K562 (cell line): Measurements from ENCODE around the gene EHD2.

ENCODE experiments used
- CCAR2 ChIP-seq: fragments of 200-400 bp; formaldehyde crosslinking; IDR thresholded peaks from 2 replicates; pipeline ENCODE4 v1.6.1; 2017; ENCODE audit warnings: mild to moderate bottlenecking, low read depth, low read length
- SMC3 ChIP-seq: conservative IDR thresholded peaks from 2 replicates; pipeline ENCODE4 v1.6.1; 2011; ENCODE audit warnings: low read depth, low read length, improper control_type of control experiment; ENCODE audit not compliant: insufficient read depth
- SPI1 ChIP-seq: IDR thresholded peaks from 2 replicates; pipeline ENCODE4 v1.6.1; 2011; ENCODE audit warnings: low read depth, low read length, control low read depth, borderline replicate concordance
- TCF7 ChIP-seq: sonication (generic); IDR thresholded peaks from 2 replicates; pipeline ENCODE4 v1.6.1; 2016; ENCODE audit warnings: antibody characterized with exemption, borderline replicate concordance
- WHSC1 ChIP-seq: IDR thresholded peaks from one replicate; pipeline ENCODE4 v1.6.1; 2012; ENCODE audit warnings: low read length, control low read depth, inconsistent platforms
- ZBTB17 ChIP-seq: fragments of 450-650 bp; formaldehyde crosslinking; IDR thresholded peaks from 2 replicates; pipeline ENCODE4 v1.4.0; 2020; ENCODE audit warnings: mild to moderate bottlenecking

GRCh38 chr19:47725759-47726401, 12.7 kb downstream of the EHD2 start:
- TF ChIP-seq CCAR2 (no peak), SPI1 (no peak), TCF7 (no peak), ZBTB17 (CRISPR knock-in tag) (no peak), SMC3 (no peak), WHSC1 (no peak)
